ENCODE data around the gene UMODL1.

The UMODL1 gene

GRCh38 chr21:42137191-42137904 is 66.2 kb downstream of the UMODL1 start:
- H3K4me1 Mint-ChIP-seq, result peaks cover 25% of the 10 kb centered on the region
- H3K9me3 Mint-ChIP-seq, result no peaks in the 10 kb centered on the region
- DNase-seq, result no peak
- TF ChIP-seq CTCF (IDR thresholded peaks at IDR 0.05), result no peak
- H3K4me3 Mint-ChIP-seq, result no peak overlapping the region
- peaks cover 14% of the 10 kb centered on the region for H3K27me3 Mint-ChIP-seq (ENCODE audit: low read depth, poor library complexity)
- H3K36me3 Mint-ChIP-seq (ENCODE audit: low read depth), result no peaks in the 10 kb centered on the region
- H3K27ac Mint-ChIP-seq, result no peak overlapping the region

GRCh38 chr21:42140196-42140934 is 69.2 kb downstream of the UMODL1 start:
- no peak for TF ChIP-seq CTCF (IDR thresholded peaks at IDR 0.05)
- H3K27ac Mint-ChIP-seq, result no peak overlapping the region
- H3K27me3 Mint-ChIP-seq (ENCODE audit: low read depth, poor library complexity), result peaks cover 6% of the 10 kb centered on the region
- H3K4me3 Mint-ChIP-seq, result no peak overlapping the region
- no peaks in the 10 kb centered on the region for H3K9me3 Mint-ChIP-seq
- DNase-seq, result no peak
- peaks cover 26% of the 10 kb centered on the region for H3K4me1 Mint-ChIP-seq
- H3K36me3 Mint-ChIP-seq (ENCODE audit: low read depth), result no peaks in the 10 kb centered on the region

- H3K27ac Mint-ChIP-seq, result no peak overlapping the region
- TF ChIP-seq CTCF (IDR thresholded peaks at IDR 0.05), result no peak
- no peaks in the 10 kb centered on the region for H3K27me3 Mint-ChIP-seq (ENCODE audit: low read depth, poor library complexity)
- no peak overlapping the region for H3K4me3 Mint-ChIP-seq
- DNase-seq, result no peak
- no peaks in the 10 kb centered on the region for H3K36me3 Mint-ChIP-seq (ENCODE audit: low read depth)
- H3K9me3 Mint-ChIP-seq, result no peaks in the 10 kb centered on the region
- peaks cover 21% of the 10 kb centered on the region for H3K4me1 Mint-ChIP-seq
These were observed 70.5 kb downstream of the UMODL1 start for GRCh38 chr21:42141643-42142042.

- no peak for DNase-seq
- H3K4me1 Mint-ChIP-seq, result peaks cover 19% of the 10 kb centered on the region
- no peak overlapping the region for H3K4me3 Mint-ChIP-seq
- no peaks in the 10 kb centered on the region for H3K27me3 Mint-ChIP-seq (ENCODE audit: low read depth, poor library complexity)
- no peaks in the 10 kb centered on the region for H3K9me3 Mint-ChIP-seq
- no peaks in the 10 kb centered on the region for H3K36me3 Mint-ChIP-seq (ENCODE audit: low read depth)
- H3K27ac Mint-ChIP-seq, result no peak overlapping the region
- TF ChIP-seq CTCF (IDR thresholded peaks at IDR 0.05), result no peak
These were observed 71.0 kb downstream of the UMODL1 start for GRCh38 chr21:42142141-42142540.

GRCh38 chr21:42142627-42143026 is 71.5 kb downstream of the UMODL1 start:
- Mint-ChIP-seq H3K4me1 (peaks cover 19% of the 10 kb centered on the region), H3K4me3 (no peak overlapping the region), H3K9me3 (no peaks in the 10 kb centered on the region)

More at GRCh38 chr21:42142627-42143026, 71.5 kb downstream of the UMODL1 start:
- Mint-ChIP-seq H3K36me3 (ENCODE audit: low read depth) (no peaks in the 10 kb centered on the region), H3K27me3 (ENCODE audit: low read depth, poor library complexity) (no peaks in the 10 kb centered on the region), H3K27ac (no peak overlapping the region)
- no peak for TF ChIP-seq CTCF (IDR thresholded peaks at IDR 0.05)
- no peak for DNase-seq
